Activated T-helper 1 cell treated with anti-CD3 and anti-CD28 coated beads, Interleukin-12 subunit alpha, Interleukin-12 subunit beta, Interleukin-2, Interleukin-4 antibody, amounts not matched to agents 30 ng/mL and 10 ng/mL and 1 ng/mL, durations not matched to agents 14 hours and 24 hours and 36 hours (primary cell): ENCODE results near the gene JPH2. TPM values are rescaled to one million over a fixed set of nuclear protein-coding genes. Genes with fewer than 3 reads are reported as not detected.
"Not testable (repeated sequence)": the region's sequence is repeated elsewhere in the genome, so short reads cannot be mapped to it uniquely, and the experiment has no call there.

Experiments used
- DNase-seq: peaks from one replicate; pipeline ENCODE4 v3.0.0; 2021; ENCODE audit warnings: low spot score
- H3K27ac Mint-ChIP-seq: one replicate; pipeline ENCODE4 v1.8.0; 2021; ENCODE audit warnings: mild to moderate bottlenecking, mixed read lengths
- H3K27me3 Mint-ChIP-seq: one replicate; pipeline ENCODE4 v1.8.0; 2022; ENCODE audit warnings: mild to moderate bottlenecking, moderate library complexity, mixed read lengths; ENCODE audit not compliant: insufficient read depth
- H3K36me3 Mint-ChIP-seq: one replicate; pipeline ENCODE4 v1.8.0; 2021; ENCODE audit warnings: low read depth, mixed read lengths
- H3K4me1 Mint-ChIP-seq: one replicate; pipeline ENCODE4 v1.8.0; 2021; ENCODE audit warnings: low read depth, mixed read lengths
- H3K4me3 Mint-ChIP-seq: one replicate; pipeline ENCODE4 v1.8.0; 2021; ENCODE audit warnings: mild to moderate bottlenecking, moderate library complexity, mixed read lengths
- H3K9me3 Mint-ChIP-seq: one replicate; pipeline ENCODE4 v1.8.0; 2021; ENCODE audit warnings: mixed read lengths
- intact Hi-C: fragments of 100-400 bp; cut with micrococcal nuclease; formaldehyde crosslinking; loops from one replicate; pipeline ENCODE4 v1.15.1; 2024
- total RNA-seq: library from RNA; stranded (reverse); gene quantifications from 2 replicates; pipeline ENCODE4 v1.2.3, GENCODE V29; 2022

JPH2 gene
- total RNA-seq, 1 donor from 2014 or later = not detected

- H3K4me1 Mint-ChIP-seq, H3K27ac Mint-ChIP-seq, intact Hi-C loops, H3K9me3 Mint-ChIP-seq, H3K36me3 Mint-ChIP-seq, DNase-seq, H3K4me3 Mint-ChIP-seq: not testable (repeated sequence)
- peaks cover 23% of the 10 kb centered on the region for H3K27me3 Mint-ChIP-seq
Measured at GRCh38 chr20:44191640-44192039, 4.7 kb upstream of the JPH2 start.

DNA sequence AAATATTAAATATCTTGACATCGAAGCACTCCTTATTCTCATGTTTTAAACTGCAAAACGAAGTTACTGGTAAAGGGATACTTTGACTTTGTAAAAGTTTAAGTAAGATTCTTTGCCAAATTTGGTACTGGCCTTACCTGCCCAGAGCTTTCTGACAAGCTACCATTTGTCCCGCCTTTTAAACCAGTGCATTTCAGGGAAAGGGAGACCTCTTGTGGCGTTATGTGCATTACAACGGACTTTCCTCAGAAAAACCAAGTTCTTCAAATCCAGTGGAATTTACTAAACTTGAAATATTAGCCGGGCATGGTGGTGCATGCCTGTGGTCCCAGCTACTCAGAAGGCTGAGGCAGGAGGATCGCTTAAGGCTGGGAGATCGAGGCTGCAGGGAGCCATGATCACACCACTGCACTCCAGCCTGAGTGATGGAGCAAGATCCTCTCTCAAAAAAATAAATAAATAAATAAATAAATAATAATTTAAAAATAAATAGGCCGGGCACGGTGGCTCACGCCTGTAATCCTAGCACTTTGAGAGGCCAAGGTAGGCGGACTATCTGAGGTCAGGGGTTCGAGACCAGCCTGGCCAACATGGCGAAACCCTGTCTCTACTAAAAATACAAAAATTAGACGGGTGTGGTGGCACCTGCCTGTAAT lies 3.3 kb upstream of the JPH2 start:
- H3K4me1 Mint-ChIP-seq, H3K9me3 Mint-ChIP-seq, H3K36me3 Mint-ChIP-seq, H3K4me3 Mint-ChIP-seq, H3K27ac Mint-ChIP-seq: not testable (repeated sequence)
- peak; percentile 32 for DNase-seq
- intact Hi-C loops = loop anchor here (1.0 kb wide), 2 partner anchors 74 to 741 kb away; no protein-coding TSS in a partner anchor
- peaks cover 34% of the 10 kb centered on the region for H3K27me3 Mint-ChIP-seq

DNA sequence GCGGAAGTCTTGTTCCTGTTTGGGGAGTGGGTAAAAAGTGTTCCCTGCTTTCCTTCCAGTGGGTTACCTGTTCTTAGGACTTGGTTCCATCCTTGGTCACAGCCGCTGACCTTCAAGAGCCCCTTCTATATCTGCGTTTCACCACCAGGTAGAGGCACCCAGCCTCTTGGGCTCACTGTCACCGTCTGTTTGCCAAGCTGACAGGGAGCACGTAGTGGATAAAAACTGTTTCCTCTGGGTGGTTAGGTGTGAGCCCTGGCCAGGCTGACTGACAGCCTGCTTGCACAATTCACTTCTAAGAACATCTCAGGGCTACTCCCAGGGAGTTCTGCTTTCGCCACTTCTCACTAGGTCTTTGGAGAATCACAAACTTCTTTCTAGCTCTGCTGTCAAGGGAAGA lies 1.8 kb upstream of the JPH2 start:
- intact Hi-C loops = no loop called here
- no peak overlapping the region for H3K4me3 Mint-ChIP-seq
- no peaks in the 10 kb centered on the region for H3K9me3 Mint-ChIP-seq
- no peak for DNase-seq
- H3K4me1 Mint-ChIP-seq = no peaks in the 10 kb centered on the region
- no peak overlapping the region for H3K27ac Mint-ChIP-seq
- peaks cover 39% of the 10 kb centered on the region for H3K27me3 Mint-ChIP-seq
- no peaks in the 10 kb centered on the region for H3K36me3 Mint-ChIP-seq

- Mint-ChIP-seq H3K36me3 (no peaks in the 10 kb centered on the region), H3K27me3 (peaks cover 39% of the 10 kb centered on the region), H3K27ac (no peak overlapping the region), H3K4me3 (no peak overlapping the region), H3K4me1 (no peaks in the 10 kb centered on the region), H3K9me3 (no peaks in the 10 kb centered on the region)
- DNase-seq = no peak
- intact Hi-C loops = no loop called here
Measured at GRCh38 chr20:44187772-44188709, 1.1 kb upstream of the JPH2 start.

GRCh38 chr20:44186674-44187053 lies 324 bp downstream of the JPH2 start:
- no peak for DNase-seq
- H3K4me1 Mint-ChIP-seq = no peaks in the 10 kb centered on the region

DNA sequence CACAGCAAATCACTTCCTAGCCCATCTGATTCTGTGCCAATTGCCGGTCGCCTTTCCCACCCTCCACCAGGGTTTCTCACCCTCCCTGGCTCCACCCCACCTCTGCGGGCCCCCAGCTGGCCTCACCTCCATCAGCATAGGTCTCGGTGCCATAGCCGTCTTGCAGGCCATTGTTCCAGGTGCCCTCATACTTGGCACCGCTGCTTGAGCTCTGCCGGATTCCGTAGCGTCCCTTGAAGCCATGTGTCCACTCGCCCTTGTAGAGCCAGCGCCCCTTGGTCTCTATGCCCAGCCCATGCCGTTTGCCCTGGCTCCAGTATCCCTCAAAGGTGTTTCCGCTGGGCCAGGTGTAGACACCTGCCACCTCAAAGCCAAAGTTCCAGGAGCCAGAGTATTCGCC lies 787 bp downstream of the JPH2 start:
- no peaks in the 10 kb centered on the region for H3K4me1 Mint-ChIP-seq
- H3K27me3 Mint-ChIP-seq = peaks cover 44% of the 10 kb centered on the region
- H3K4me3 Mint-ChIP-seq = no peak overlapping the region
- H3K9me3 Mint-ChIP-seq = no peaks in the 10 kb centered on the region
- no peaks in the 10 kb centered on the region for H3K36me3 Mint-ChIP-seq
- H3K27ac Mint-ChIP-seq = no peak overlapping the region
- intact Hi-C loops = no loop called here
- no peak for DNase-seq

More at GRCh38 chr20:44186674-44187053, 324 bp downstream of the JPH2 start:
- Mint-ChIP-seq H3K27me3 (peaks cover 43% of the 10 kb centered on the region), H3K36me3 (no peaks in the 10 kb centered on the region), H3K4me3 (no peak overlapping the region), H3K27ac (no peak overlapping the region), H3K9me3 (no peaks in the 10 kb centered on the region)
- intact Hi-C loops = no loop called here

- DNase-seq = no peak
- no peak overlapping the region for H3K4me3 Mint-ChIP-seq
- no peak overlapping the region for H3K27ac Mint-ChIP-seq
- H3K9me3 Mint-ChIP-seq = no peaks in the 10 kb centered on the region
- H3K4me1 Mint-ChIP-seq = no peaks in the 10 kb centered on the region
- H3K36me3 Mint-ChIP-seq = no peaks in the 10 kb centered on the region
- peaks cover 44% of the 10 kb centered on the region for H3K27me3 Mint-ChIP-seq
- intact Hi-C loops = no loop called here
Measured at GRCh38 chr20:44185574-44185973, 1.4 kb downstream of the JPH2 start.

- Mint-ChIP-seq H3K36me3 (no peaks in the 10 kb centered on the region), H3K9me3 (no peaks in the 10 kb centered on the region), H3K4me1 (no peaks in the 10 kb centered on the region), H3K27me3 (peaks cover 32% of the 10 kb centered on the region), H3K27ac (no peak overlapping the region), H3K4me3 (no peak overlapping the region)
- no peak for DNase-seq
- intact Hi-C loops = no loop called here
Measured at GRCh38 chr20:44183282-44183681, 3.7 kb downstream of the JPH2 start.

DNA sequence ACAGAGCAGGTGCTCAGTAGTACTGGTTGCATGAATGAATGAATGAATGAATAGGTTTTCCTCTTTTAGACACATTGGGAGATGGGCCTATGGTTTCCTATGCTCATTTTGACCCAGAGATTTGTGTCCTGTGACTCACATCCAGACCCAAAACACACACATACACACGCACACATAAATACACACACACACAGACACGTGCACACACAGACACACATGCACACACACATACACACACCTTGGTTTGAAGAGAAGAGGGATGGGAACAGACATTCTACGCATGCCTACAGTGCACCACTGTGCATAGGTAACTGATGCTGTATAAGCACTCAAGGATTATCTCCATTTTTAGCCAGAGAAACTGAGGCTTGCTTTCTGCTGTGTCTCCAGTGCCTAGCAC lies 4.1 kb downstream of the JPH2 start:
- Mint-ChIP-seq H3K36me3 (no peaks in the 10 kb centered on the region), H3K27me3 (peaks cover 28% of the 10 kb centered on the region), H3K4me1 (no peaks in the 10 kb centered on the region), H3K4me3 (no peak overlapping the region), H3K9me3 (no peaks in the 10 kb centered on the region), H3K27ac (no peak overlapping the region)
- intact Hi-C loops = no loop called here
- no peak for DNase-seq

DNA sequence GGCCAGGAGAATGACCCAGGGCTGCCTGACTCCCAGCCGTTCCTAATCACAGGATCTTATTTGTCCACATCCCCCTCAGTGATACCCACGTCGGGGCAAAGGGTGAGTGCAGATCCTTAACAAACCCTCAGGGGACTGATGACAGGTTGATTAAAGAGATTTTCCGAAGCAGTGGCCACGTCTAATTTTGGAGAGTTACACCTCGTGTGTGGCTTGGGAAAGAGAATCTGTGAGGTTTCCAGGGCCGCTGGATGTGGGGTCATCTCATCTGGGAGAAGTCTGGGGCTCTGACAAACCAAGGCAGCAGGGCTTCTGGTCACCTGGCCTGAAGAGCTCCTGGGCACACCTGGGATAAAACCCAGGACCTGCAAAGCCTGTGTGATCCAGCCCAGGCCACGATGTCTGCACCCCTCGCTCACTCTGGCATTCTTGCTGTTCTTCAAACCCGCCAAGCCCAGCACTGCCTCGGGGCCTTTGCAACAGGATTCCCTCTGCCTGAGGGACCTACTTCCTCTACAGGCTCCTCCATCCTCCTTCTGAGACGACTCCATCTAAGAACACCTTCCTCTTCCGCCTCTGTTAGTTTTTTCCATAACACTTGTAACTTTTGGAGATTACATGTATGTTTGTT lies 4.7 kb downstream of the JPH2 start:
- Mint-ChIP-seq H3K27ac (no peak overlapping the region), H3K9me3 (no peaks in the 10 kb centered on the region), H3K4me3 (no peak overlapping the region), H3K36me3 (no peaks in the 10 kb centered on the region), H3K4me1 (no peaks in the 10 kb centered on the region), H3K27me3 (peaks cover 24% of the 10 kb centered on the region)
- no peak for DNase-seq
- intact Hi-C loops = no loop called here

- no peak for DNase-seq
- Mint-ChIP-seq H3K36me3 (no peaks in the 10 kb centered on the region), H3K27ac (no peak overlapping the region), H3K4me3 (no peak overlapping the region), H3K27me3 (peaks cover 21% of the 10 kb centered on the region), H3K4me1 (no peaks in the 10 kb centered on the region), H3K9me3 (no peaks in the 10 kb centered on the region)
- intact Hi-C loops = no loop called here
Measured at GRCh38 chr20:44181611-44182010, 5.4 kb downstream of the JPH2 start.

DNA sequence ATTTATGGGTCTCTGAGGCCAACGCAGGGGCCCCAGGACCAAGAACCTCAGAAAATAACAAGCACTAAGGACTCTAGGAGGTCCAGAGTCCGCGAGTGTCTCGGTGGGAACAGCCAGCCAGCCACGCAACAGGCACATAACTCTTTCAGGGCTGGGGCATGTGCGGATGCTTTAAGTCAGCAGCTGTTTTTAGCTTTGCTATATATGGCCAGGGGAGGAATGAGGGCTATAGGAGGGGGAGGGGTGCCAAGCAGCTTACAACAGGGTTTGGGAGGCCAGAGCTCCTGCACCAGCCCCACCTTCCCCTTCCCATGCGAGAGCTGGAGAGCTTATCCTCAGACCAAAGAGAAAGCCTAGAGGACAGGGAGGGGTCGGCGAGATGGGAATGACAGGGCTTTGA lies 6.2 kb downstream of the JPH2 start:
- intact Hi-C loops = no loop called here
- H3K4me1 Mint-ChIP-seq = no peaks in the 10 kb centered on the region
- no peak overlapping the region for H3K27ac Mint-ChIP-seq
- no peak overlapping the region for H3K4me3 Mint-ChIP-seq
- H3K27me3 Mint-ChIP-seq = peaks cover 13% of the 10 kb centered on the region
- no peaks in the 10 kb centered on the region for H3K9me3 Mint-ChIP-seq
- DNase-seq = no peak
- no peaks in the 10 kb centered on the region for H3K36me3 Mint-ChIP-seq
